RWPE1 (cell line): ENCODE measurements around the gene ZMIZ1.
A peak's percentile ranks its signal among the peaks of the same experiment; 100 is the strongest.

ENCODE experiments used
- CTCF ChIA-PET: fragments of 350-600 bp; sonication (Branson Sonifier 250); formaldehyde crosslinking; extraction: SDS; loops from one replicate; lab custom pipeline; 2021; lab: Yijun Ruan, JAX
- POLR2A ChIA-PET: fragments of 400-600 bp; formaldehyde crosslinking; extraction: SDS; loops from one replicate; lab custom pipeline; 2020; ENCODE audit warnings: antibody characterized with exemption; ENCODE audit not compliant: low non-redundant PET; lab: Yijun Ruan, JAX
- DNase-seq: peaks from one replicate; pipeline ENCODE4 v3.0.0; 2012; ENCODE audit warnings: low spot score
- H3K27ac ChIP-seq: fragments of 450-650 bp; 2 replicates; pipeline ENCODE4 v1.5.1; 2017
- CTCF ChIP-seq: fragments of 450-650 bp; conservative IDR thresholded peaks from 2 replicates; pipeline ENCODE4 v1.5.1; 2017; ENCODE audit warnings: low read depth, mild to moderate bottlenecking

The ZMIZ1 gene

GRCh38 chr10:79127151-79127961 lies 58.6 kb downstream of the ZMIZ1 start:
- ChIA-PET CTCF (interaction anchor here (0.7 to 2.8 kb wide), 3 partner anchors 22 to 68 kb away, joined by 3 to 14 read pairs (median 3); no protein-coding TSS in a partner anchor), POLR2A (interaction anchor here (0.6 kb wide), 1 partner anchor 68 kb away, joined by 5 read pairs; no protein-coding TSS in a partner anchor)
- H3K27ac ChIP-seq, result peak overlapping the region; percentile 79
- no peak for TF ChIP-seq CTCF
- peak; percentile 74 for DNase-seq

- ChIA-PET POLR2A (no interaction called here), CTCF (interaction anchor here (0.8 to 2.8 kb wide), 2 partner anchors 23 to 67 kb away, joined by 3 to 14 read pairs; no protein-coding TSS in a partner anchor)
- no peak for TF ChIP-seq CTCF
- peak overlapping the region; percentile 79 for H3K27ac ChIP-seq
- DNase-seq, result no peak
These were observed 59.6 kb downstream of the ZMIZ1 start for GRCh38 chr10:79128241-79128922.

- H3K27ac ChIP-seq, result peak overlapping the region; percentile 31; the same call in 1 of the 2 replicates
- DNase-seq, result no peak
- POLR2A ChIA-PET, result no interaction called here
- TF ChIP-seq CTCF, result no peak
- CTCF ChIA-PET, result no interaction called here
These were observed 60.1 kb downstream of the ZMIZ1 start for GRCh38 chr10:79128923-79129305.

GRCh38 chr10:79129361-79129997 lies 60.7 kb downstream of the ZMIZ1 start:
- POLR2A ChIA-PET, result interaction anchor here (0.6 kb wide), 1 partner anchor 51 kb away, joined by 10 read pairs; no protein-coding TSS in a partner anchor
- peak overlapping the region; percentile 31; the same call in 1 of the 2 replicates for H3K27ac ChIP-seq
- CTCF ChIA-PET, result no interaction called here
- DNase-seq, result no peak
- no peak for TF ChIP-seq CTCF

- no peak for DNase-seq
- TF ChIP-seq CTCF, result no peak
- ChIA-PET CTCF (no interaction called here), POLR2A (interaction anchor here (0.6 kb wide), 1 partner anchor 52 kb away, joined by 10 read pairs; no protein-coding TSS in a partner anchor)
- H3K27ac ChIP-seq, result peak overlapping the region; percentile 31; the same call in 1 of the 2 replicates
These were observed 61.5 kb downstream of the ZMIZ1 start for GRCh38 chr10:79130255-79130654.

GRCh38 chr10:79130846-79131245 lies 62.1 kb downstream of the ZMIZ1 start:
- DNase-seq, result no peak
- ChIA-PET CTCF (no interaction called here), POLR2A (no interaction called here)
- no peak for TF ChIP-seq CTCF
- peak overlapping the region; percentile 38 for H3K27ac ChIP-seq
